GM03348 (cell line): ENCODE measurements around the gene IGF2R.
A peak's percentile ranks its signal among the peaks of the same experiment; 100 is the strongest.

Experiments
- DNase-seq: peaks from one replicate; pipeline ENCODE4 v3.0.0; 2012; ENCODE audit warnings: low spot score

IGF2R gene

DNA sequence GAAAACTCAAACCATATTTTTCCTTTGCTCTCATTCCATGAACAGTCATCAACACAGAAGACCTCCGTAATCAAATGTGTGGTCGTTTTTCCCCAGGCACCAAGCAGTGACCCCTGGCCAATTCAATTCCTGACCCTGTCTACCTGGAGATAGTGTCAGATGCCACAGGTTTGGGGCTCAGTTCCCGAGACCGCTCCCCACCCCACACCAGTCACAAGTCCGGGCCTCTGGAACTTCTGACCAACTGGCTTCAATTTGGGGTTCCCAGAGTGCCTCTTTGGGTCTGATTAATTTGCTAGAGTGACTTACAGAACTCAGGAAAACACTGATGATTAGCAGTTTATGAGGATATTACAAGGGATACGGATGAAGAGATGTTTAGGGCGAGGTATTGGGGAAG, 6.0 kb downstream of the IGF2R start:
- no peak for DNase-seq

DNA sequence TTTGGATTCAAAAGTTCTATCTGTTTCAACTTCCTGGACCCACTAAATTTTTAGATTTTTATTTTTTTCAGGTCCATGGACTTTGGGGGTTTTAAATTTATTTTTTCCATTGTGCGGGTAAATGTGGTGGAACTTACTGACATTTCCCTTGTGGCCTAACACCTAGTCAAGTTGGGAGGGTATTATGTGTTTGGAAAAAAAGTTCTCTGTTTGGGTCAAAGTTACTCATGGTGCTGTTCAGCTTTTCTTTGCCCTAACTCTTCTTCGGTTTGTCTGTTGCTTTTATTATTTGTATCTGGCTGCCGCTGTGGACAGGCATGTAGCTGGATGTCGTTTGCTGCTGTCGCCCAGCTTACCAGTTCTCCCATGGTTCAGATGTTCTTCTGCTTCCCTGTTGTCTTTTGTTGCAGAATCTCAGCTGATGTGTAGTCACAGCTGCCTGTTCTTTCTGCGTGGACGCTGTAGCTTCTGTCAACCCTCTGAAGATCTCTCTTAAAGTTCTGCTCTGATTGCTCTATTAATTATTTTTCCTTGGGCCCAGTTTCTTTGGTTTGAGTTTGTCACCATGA, 7.9 kb downstream of the IGF2R start:
- no peak for DNase-seq

DNA sequence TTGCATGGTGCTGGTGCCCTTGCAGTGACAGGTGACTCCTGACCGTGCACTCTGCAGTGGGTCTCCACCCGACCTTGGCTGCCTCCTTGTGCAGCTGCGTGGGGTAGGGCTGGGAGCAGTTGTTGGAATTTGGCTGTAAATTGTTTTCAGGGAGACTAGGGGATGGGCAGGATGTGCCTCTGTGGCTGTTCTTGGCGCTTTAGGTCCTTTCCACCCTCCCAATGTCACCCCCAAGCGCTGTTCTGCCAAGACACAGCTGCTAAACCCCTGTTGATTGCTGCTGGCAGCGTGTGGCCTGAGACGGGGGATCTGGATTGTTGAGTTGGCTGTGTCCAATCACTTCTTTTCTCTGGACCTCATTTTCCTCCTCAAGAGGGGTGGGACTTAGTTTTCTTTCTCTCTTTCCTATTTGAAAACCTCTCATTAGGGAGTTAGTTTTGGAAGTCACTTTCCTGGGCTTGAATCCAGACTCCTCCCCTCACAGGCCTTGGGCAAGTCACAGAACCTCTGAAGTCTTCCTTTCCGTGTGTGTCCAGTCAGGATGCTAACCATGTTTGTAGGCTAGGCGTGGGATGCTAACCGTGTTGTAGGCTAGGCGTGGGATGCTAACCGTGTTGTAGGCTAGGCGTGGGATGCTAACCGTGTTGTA, 8.5 kb downstream of the IGF2R start:
- no peak for DNase-seq

DNA sequence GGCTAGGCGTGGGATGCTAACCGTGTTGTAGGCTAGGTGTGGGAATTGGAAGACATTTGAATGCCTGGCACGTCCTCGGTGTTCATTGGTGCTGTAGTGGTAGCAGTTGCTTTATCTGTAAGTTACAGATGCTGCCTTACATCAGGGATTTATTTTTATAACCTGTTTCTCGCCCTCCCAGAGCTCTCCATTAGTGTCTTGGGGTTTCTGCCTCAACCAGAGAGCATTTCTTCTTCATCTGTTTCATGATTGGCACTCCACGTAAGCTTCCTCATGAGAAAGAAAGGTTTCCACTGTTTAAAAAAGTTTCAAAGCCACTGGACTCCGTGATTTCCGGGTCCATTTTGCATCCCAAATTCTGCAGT, 9.0 kb downstream of the IGF2R start:
- DNase-seq, result no peak

DNA sequence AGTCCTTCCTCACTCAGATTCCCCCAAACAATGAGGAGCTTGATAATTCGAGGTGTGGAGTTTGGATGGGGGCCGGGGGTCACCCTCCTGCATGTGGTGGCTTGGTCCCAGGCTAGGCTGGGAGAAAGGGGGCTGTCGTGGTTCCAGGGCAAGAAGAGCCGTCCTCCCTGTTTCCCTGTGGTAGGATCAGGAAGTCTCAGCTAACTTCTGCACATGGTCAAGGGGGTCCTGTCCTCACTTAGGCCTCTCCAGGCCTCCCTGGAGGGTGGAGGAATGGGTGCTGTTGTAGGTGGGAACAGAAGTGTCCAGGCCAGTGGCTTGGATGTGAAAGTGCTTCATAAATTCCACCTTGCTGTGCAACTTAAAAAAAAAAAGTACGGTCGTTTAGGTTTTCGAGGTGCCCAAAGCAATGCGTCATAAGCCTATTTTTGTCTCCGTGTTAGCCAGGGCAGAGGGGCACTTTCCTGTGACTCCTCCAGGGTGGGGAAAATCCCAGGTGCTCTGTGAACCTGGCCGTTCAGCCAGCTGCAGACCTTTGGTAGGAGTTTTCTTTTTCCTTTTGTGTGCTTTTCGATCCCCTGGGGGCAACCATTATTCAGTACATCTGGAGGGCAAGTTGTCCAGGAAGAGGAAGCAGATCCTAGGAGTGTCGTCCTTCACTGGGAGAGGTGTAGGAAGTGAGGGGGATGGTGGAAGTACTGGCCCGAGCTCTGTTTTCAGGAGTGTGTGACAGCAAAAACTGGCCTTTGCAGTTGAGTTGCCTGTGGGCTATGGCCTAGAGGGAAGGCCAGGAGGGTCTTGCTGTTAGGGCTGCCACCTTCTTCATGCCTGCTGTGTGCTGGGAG, 9.6 kb downstream of the IGF2R start:
- DNase-seq, result no peak

DNA sequence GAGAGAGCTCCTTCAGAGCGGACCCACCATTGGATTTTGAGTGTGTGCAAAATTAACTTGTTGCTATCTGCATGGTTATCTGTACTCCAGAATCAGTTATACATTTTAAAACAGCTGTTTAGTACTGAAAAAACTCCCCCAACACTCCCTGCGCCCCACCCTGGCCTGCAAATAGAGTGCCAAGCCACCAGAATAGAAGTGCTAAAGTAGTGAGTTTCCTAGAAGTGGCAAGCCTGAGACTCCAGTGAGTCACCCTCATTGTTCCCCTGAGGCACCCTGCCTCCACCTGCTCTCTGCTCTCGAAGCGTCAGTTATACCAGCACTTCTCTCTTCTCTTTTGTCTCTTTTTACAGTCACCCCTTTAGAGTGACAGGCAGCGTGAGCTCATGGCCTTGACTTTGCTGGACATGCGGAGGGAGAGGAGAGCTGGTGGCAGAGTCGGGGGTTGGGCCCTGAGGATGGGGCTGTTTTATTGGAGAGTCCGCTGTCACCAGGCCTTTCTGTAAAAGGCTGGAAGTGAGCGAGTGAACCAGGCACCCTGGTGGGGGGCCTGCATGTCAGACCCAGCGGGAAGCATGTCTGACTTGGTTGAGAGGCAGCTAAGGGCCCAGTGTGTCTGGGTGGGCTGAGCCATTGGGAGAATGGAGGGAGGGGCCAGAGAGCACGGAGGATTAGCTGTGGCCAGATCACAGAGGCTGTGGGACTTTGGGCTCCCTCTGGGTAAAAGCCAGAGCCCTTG, 10.4 kb downstream of the IGF2R start:
- peak; percentile 50 for DNase-seq

DNA sequence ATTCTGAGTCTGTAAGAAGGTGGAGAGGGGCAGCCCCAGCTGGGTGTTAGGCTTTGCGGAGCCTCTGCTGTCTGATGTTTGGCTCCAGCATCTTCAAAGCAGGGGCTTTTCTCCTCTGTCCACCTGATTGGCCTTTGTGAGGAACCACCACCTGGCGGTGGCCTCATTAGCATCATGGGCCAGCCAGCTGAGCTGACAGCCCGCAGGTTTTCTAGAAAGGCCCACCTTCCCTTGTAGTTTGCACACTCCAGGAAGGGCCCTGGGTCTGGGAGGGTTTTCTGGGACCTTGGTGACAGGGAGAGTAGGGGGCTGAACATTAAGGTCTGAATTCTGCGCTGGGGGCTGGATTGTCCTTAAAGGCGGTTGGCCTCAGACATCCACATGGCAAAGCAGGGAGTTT, 11.6 kb downstream of the IGF2R start:
- no peak for DNase-seq

DNA sequence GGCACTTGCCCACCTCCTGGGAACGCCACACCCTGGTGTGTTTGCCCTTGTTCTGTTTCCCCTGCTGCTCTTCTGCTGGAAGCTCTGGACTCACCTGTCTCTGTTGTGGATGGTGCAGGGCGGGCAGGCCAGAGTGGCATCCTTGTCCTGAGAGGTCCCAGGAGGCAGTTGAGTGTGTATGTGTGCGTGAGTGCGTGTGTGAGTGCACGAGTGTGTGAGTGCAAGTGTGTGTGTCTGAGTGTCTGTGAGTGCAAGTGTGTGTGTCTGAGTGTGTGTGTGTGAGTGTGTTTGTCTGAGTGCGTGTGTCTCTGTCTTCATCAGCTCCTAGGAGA, 12.2 kb downstream of the IGF2R start:
- no peak for DNase-seq

DNA sequence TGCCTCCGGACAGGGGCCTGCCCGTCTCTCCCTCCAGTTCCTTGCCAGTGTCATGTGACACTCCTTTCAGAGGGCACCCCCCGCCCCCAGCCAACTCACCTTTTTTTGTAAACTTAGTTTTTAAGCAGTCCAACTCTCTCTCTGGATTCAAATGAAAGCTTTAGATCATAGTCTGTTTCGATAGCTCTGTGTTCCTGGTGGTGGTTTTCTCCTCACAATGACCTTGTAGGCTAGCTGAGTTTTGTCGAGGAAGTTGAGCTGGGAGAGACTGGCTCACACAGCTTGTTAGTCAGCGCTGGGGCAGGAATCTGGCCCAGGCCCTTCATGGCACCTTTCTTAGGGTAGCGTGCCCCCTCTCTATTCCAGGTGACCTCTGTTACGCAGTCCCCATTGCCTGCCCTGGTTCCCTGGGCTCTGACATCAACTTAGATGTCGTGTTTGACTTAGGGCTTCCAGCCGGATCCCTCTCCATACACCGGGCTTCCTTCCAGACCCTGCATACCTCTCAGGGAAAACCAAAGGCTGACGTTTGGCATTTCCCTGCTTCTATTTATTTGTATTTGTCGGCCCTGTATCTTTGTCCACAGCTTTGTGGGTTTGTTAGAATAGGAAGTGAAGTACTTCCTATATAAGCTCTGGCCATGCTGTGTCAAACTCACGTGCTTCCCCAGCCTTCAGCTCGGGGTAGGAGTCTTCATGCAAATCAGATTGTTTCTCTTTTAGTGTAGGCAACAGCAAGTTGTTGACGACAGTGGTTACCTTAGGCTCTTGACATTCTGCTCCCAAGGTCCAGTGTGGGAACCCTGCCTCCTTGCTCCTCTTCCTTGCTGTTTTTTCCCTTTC, 12.7 kb downstream of the IGF2R start:
- DNase-seq, result peak; percentile 31

DNA sequence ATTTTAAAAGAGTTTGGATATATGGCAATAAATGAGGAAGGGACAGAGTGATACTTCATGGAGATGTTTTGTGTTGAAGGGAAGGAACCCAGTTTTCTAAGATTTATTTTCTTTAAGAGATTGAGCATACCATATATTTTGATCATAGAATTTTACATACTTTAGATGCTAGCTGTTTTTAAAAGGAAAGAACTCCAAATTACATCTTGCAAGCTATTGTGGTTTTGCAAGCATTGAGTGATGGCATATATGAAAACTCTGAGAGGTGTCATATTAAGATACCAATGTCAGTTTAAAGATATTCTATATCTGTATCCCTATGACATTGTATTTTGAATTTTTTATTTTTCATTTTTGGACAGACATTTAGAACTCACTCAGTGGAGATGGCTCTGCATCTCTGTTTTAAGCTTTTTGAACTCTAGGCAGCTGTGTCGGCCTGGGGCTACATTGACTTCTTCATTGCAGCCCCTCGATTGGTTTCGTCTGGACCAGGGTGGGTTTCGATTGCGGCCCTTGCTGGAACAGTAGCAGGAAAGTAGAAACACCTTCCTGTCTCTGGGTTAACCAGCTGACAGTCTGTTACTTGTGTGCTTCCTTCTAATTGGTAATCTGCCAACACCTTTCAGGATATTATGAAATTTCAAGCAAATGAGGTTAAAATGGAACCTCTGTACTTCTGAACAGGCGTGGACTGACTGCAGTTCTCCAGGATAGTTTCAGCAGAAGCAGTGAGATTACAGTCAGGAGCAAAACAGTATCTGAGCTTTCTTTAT, 14.0 kb downstream of the IGF2R start:
- DNase-seq, result peak; percentile 20

DNA sequence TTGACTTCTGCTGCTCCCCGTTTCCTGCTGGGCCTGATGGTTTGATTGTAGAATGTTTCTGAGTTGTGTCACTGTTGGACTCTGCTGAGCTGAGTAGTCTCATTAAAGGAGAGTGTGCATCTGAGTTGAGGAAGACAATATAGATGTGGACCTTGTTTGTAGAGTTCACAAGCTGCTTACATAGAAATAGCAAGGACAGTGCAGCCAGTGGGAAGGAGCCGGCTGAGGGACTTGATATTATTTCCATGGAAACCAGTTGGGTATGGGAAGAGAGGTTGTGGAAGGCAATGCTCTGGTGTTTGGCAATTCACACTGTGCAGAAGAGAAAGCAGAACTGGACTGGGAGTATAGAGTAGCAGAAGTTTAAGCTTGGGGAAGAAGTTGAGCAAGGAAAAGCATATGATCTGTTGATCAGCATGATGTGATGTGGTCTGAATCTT, 14.8 kb downstream of the IGF2R start:
- no peak for DNase-seq

DNA sequence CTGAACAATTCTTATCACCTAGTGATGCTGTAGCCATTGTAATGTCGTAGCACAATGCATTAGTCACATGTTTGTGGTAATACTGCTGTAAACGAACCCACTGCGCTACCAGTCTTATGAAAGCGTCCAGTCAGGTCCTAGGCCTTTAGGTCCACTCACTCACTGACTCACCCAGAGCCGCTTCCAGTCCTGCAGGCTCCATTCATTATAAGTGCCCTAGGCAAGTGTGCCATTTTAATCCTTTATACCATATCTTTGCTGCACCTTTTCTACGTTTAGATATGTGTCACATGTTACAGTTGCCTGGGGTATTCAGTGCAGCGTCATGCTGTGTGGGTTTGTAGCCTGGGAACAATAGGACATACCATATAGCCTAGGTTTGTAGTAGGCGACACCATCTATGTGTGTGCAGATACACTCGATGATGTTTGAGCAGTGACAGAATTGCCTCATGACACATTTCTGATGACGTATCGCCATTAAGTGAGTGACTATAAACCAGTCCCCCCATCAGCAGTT, 15.4 kb downstream of the IGF2R start:
- DNase-seq, result no peak

DNA sequence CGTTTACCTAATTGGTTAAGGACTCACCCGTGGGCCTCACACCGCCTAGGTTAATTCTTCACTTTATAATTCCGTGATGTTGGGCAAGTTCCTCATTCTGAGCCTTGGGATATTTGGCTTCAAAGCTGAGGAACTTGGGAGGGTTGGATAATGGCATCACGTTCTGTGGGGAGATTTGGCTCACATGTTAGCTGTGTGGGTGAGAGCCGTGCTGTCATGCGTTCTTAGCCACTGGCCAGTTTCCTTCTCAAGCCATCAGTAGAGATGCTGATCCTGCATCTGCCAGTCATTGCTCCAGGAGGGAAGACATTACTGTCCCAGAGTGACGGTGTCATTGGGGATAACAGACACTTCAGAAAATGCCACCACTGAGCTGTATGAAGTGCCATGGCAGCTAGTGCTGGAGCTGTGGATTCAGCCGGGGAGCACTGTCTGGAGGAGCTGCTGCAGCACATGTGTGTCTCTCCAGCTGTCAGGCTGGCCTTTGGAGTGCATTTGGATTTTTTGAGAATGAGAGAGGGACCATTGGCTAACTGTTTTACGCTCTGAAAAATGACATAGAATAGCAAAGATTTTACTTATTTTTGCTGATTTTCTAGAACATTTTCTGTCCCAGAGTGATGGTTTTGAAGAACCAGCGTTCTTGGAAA, 16.5 kb downstream of the IGF2R start:
- peak; percentile 49 for DNase-seq

DNA sequence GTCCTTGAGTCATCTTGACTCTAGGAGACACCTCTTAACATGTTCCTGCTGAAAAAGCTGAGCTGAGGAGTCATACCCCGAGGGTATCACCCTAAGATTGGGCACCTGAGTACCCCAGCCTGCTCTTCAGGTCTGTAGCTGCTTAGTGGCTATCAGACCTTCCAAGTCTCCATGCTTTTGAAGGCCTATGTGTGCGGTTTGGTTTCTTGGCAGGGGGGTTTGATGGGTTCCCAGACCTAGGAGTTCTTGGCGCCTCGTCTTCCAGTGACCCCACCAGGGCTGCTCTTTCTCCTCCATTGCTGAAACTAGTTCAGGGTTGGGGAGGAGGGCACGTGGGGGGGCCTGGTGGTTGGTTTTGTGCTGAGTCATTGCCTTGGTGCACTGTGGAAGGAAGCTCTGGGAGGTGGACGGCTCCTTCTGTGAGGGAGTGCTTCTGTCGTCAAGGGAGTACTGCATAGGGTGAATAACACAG, 20.1 kb downstream of the IGF2R start:
- peak; percentile 17 for DNase-seq

DNA sequence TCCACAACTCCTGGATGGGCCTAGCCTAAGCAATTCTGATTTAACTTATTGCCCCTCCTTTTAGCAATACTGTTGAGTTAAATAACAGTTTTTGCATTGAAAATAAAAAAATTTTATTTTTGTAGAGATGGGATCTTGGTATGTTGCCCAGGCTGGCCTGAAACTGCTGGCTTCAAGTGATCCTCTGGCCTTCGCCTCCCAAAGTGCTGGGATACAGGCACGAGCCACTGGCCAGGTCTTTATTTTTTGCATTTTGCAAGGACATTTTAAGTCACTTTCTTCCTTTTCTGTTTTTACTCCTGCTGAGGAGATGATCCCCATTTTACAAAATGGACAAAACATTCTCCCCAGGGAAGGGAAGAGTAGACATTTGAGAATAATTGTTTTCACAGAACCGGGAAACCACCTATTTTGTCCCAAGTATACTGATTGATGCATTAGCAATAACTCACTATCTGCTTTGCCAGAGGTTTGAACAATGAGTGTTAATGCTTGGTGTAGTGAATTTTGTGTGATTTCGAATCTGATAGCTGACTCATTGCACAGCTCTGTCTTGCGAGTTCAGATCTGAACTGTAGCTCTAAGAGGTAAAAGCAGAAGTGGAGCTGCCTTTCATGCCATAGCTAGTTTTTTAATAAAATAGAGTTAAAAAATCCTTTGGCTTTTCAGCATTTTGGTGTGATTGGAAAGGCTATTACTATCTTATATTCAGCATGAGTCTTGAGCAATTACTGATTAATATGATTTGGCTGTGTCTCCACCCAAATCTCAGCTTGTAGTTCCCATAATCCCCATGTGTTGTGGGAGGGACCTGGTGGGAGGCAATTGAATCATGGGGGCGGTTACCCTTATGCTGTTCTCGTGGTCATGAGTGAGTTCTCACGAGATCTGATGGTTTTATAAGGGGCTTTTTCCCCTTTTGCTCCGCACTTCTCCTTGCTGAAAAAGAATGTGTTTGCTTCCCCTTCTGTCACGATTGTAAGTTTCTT, 20.9 kb downstream of the IGF2R start:
- peak; percentile 27 for DNase-seq

DNA sequence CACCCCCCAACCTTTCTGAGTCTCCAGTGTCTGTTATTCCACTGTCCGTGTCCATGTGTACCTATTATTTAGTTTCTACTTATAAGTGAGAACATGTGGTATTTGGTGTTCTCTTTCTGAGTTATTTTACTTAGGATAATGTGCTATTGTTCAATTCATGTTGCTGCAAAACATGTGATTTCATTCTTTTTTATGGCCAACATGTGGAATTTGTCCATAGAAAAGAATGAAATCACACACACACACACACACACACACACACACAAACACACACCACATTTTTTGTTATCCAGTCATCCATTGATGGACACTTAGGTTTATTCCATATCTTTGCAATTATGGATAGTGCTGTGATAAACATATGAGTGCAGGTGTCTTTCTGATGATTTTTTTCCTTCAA, 23.5 kb downstream of the IGF2R start:
- no peak for DNase-seq

DNA sequence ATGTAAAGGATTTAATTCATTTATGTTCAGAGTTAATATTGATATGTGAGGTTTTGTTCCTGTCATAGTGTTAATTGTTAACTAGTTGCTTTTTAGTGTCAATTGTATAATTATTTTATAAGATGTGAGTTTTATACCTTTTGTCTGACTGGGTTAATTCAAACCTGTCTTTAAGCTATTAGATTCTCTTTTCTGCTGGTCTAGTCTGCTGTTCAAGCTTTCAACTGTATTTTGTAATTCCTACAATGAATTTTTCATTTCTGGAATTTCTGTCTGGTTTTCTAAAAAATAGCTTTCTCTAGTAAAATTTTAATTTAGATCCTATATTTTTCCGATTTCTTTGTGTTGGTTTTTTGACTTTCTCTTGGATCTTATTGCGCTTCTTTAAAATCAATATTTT, 26.5 kb downstream of the IGF2R start:
- no peak for DNase-seq

DNA sequence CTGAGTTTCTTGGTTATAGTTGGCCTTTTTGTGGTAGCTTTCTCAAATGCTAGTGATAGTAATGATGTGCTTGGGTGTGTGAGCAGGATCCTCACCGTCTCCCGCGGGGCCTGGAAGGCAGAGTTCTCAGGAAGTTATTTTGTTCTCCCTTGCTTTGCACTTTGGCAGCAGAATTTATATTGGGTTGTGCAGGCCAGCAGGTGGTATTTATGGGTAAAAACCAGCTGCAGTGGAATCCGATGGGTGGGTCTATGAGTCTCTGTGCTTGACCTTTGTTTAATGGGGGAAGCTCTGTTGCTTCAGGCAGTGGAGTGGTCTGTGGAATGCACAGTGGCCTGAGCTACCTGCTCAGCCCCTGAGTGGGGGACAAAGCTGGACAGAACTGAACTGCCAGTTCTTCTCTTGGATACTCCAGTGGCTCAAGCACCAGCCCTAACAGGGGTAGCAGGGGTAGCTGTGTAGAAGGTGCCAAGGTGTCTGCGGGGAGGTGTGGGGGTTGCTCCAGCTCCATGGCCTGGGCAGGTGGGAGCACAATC, 27.3 kb downstream of the IGF2R start:
- DNase-seq, result no peak
